Liver (tissue), 3 donors: ENCODE measurements around the gene LRRK1.

Experiments used
- CTCF ChIP-seq: fragments of 150-350 bp; IDR thresholded peaks from 2 replicates; pipeline ENCODE4 v1.5.1; 2017; ENCODE audit warnings: improper control_type of control experiment, low read depth, low read length; ENCODE audit not compliant: missing input control
- REST ChIP-seq: IDR thresholded peaks from 2 replicates; pipeline ENCODE4 v1.6.1; 2016; ENCODE audit warnings: antibody characterized with exemption, mild to moderate bottlenecking
- TAF1 ChIP-seq: conservative IDR thresholded peaks from 2 replicates; pipeline ENCODE4 v1.6.1; 2016; ENCODE audit warnings: antibody characterized with exemption, mild to moderate bottlenecking
- donor health status: healthy.
- donor health status: healthy.

- TF ChIP-seq REST (no peak), CTCF (no peak), TAF1 (no peak)
Observed at GRCh38 chr15:101025896-101026631, 106.9 kb downstream of the LRRK1 start.
